HepG2 (cell line): ENCODE results near the gene TPCN2. TPM values are rescaled to one million over a fixed set of nuclear protein-coding genes. Genes with fewer than 3 reads are reported as not detected.

Source experiments
- ATAC-seq: fragments of 200-7000 bp; cut with Tn5 transposase; 3 replicates; pipeline ENCODE4 v1.9.1; 2020; ENCODE audit warnings: mild to moderate bottlenecking, moderate library complexity
- BruUV-seq: library from RNA; stranded (reverse); fragments of 400-500 nt; replicated peaks from 2 replicates; lab custom pipeline; 2021; lab: Mats Ljungman, UMichigan
- CTCF ChIA-PET: fragments of 300-600 bp; formaldehyde crosslinking; extraction: SDS; loops from one replicate; lab custom pipeline; 2021; ENCODE audit warnings: low total read pairs, inconsistent platforms, low intra/inter-chr PET ratio; lab: Yijun Ruan, JAX
- POLR2A ChIA-PET: fragments of 350-600 bp; sonication (Branson Sonifier 250); formaldehyde crosslinking; loops from one replicate; lab custom pipeline; 2020; ENCODE audit warnings: antibody characterized with exemption, inconsistent platforms; lab: Yijun Ruan, JAX
- DNase-seq: peaks from one replicate; pipeline ENCODE4 v3.0.0-alpha.2; 2015; ENCODE audit warnings: low spot score
- FAIRE-seq: peaks from 3 replicates; lab custom pipeline; 2011; peaks lifted over from hg19 to GRCh38; lab: Jason Lieb, UNC
- H2AFZ ChIP-seq: one replicate; pipeline ENCODE4 v1.6.1; 2011; ENCODE audit warnings: low read length, inconsistent platforms
- H3K27ac ChIP-seq: fragments of 300-600 bp; 3 replicates; pipeline ENCODE4 v1.8.0; 2011; ENCODE audit warnings: mixed run types, mild to moderate bottlenecking, mixed read lengths, low read length, inconsistent platforms; ENCODE audit not compliant: insufficient read depth; ENCODE audit errors: extremely low read length
- H3K27me3 ChIP-seq, 2 experiments: fragments of 200-600 bp in 1 of 2; 2 replicates in 1 of 2; 3 replicates in 1 of 2; pipeline versions ENCODE4 v1.6.0 to v1.8.0; 2011; ENCODE audit warnings: low read length in 2 of 2, mild to moderate bottlenecking in 2 of 2, moderate library complexity in 2 of 2, inconsistent platforms in 1 of 2; ENCODE audit not compliant: insufficient read depth in 2 of 2, control insufficient read depth in 1 of 2
- H3K36me3 ChIP-seq, 2 experiments: fragments of 200-600 bp in 1 of 2; replicated peaks in 1 of 2; 2 replicates in 1 of 2; 3 replicates in 1 of 2; pipeline versions ENCODE4 v1.5.1 to v1.8.0; 2011; ENCODE audit warnings: low read length in 2 of 2, inconsistent platforms in 1 of 2; ENCODE audit not compliant: insufficient read depth in 2 of 2, control insufficient read depth in 1 of 2
- H3K4me1 ChIP-seq: 2 replicates; pipeline ENCODE4 v1.5.1; 2012; ENCODE audit warnings: low read length, inconsistent platforms; ENCODE audit not compliant: insufficient read depth
- H3K4me2 ChIP-seq: 2 replicates; pipeline ENCODE4 v1.6.0; 2011; ENCODE audit warnings: low read depth, low read length, inconsistent platforms
- H3K4me3 ChIP-seq, 3 experiments: fragments of 200-600 bp in 1 of 3; sonication (generic), shearing (Covaris generic) in 1 of 3; replicated peaks in 1 of 3; 2 replicates each; pipeline ENCODE4 v1.5.1; 2011 to 2016; ENCODE audit warnings: low read length in 3 of 3, inconsistent platforms in 2 of 3, low read depth in 2 of 3, mild to moderate bottlenecking in 2 of 3, control low read depth in 1 of 3, mixed read lengths in 1 of 3; ENCODE audit not compliant: insufficient read depth in 1 of 3
- H3K79me2 ChIP-seq: one replicate; pipeline ENCODE4 v1.6.1; 2011; ENCODE audit warnings: low read length, inconsistent platforms; ENCODE audit not compliant: insufficient read depth
- H3K9ac ChIP-seq: 2 replicates; pipeline ENCODE4 v1.6.0; 2011; ENCODE audit warnings: mild to moderate bottlenecking, low read depth, low read length, inconsistent platforms; ENCODE audit not compliant: insufficient read depth
- H3K9me3 ChIP-seq: 2 replicates; pipeline ENCODE4 v1.5.1; 2012; ENCODE audit warnings: mild to moderate bottlenecking, low read length
- H4K20me1 ChIP-seq: 2 replicates; pipeline ENCODE4 v1.6.0; 2011; ENCODE audit warnings: inconsistent platforms, mild to moderate bottlenecking, low read length, moderate library complexity; ENCODE audit not compliant: insufficient read depth
- GABPB1 ChIP-seq: IDR thresholded peaks from 2 replicates; pipeline ENCODE4 v1.6.1; 2016; ENCODE audit warnings: mild to moderate bottlenecking, missing genetic modification reagents, moderate library complexity, missing compliant biosample characterization
- HOXA5 ChIP-seq: sonication (generic); formaldehyde crosslinking; IDR thresholded peaks from 2 replicates; pipeline ENCODE4 v1.4.0; 2020; ENCODE audit warnings: missing genetic modification reagents
- ZBTB34 ChIP-seq: sonication (generic); formaldehyde crosslinking; IDR thresholded peaks from 2 replicates; pipeline ENCODE4 v1.8.0; 2022; ENCODE audit warnings: mild to moderate bottlenecking, missing genetic modification reagents
- ZBTB8A ChIP-seq: sonication (generic); formaldehyde crosslinking; IDR thresholded peaks from 2 replicates; pipeline ENCODE4 v1.4.0; 2020; ENCODE audit warnings: mild to moderate bottlenecking, low read depth, missing genetic modification reagents, borderline replicate concordance
- ZC3H13 ChIP-seq: sonication (generic); formaldehyde crosslinking; IDR thresholded peaks from 2 replicates; pipeline ENCODE4 v1.8.1; 2023; ENCODE audit warnings: mild to moderate bottlenecking, missing genetic modification reagents, moderate library complexity
- ZNF678 ChIP-seq: sonication (generic); formaldehyde crosslinking; IDR thresholded peaks from 2 replicates; pipeline ENCODE4 v1.4.0; 2020; ENCODE audit warnings: mild to moderate bottlenecking, missing genetic modification reagents
- ZNF747 ChIP-seq: sonication (generic); formaldehyde crosslinking; IDR thresholded peaks from 2 replicates; pipeline ENCODE4 v1.8.1; 2023; ENCODE audit warnings: missing genetic modification reagents, mild to moderate bottlenecking, borderline replicate concordance
- WGBS: methylation state at CpG from one replicate; pipeline ENCODE4 v1.1.6; 2017; ENCODE audit warnings: low lambda C conversion rate; 5-methylcytosine and 5-hydroxymethylcytosine counted together
- in situ Hi-C: cut with HindIII; loops from 2 replicates; pipeline ENCODE4 v1.10.0; 2017; ENCODE audit warnings: low pct_unique_long_range_greater_than_20kb; ENCODE audit not compliant: extremely low pct_ligation_motif_present
- intact Hi-C: fragments of 100-400 bp; cut with micrococcal nuclease; formaldehyde crosslinking; loops from one replicate; pipeline ENCODE4 v1.10.0; 2022; ENCODE audit not compliant: unreplicated experiment
- polyA plus RNA-seq, 8 experiments: library from polyadenylated mRNA; depleted of rRNA in 3 of 8; stranded (reverse) in 7 of 8; unstranded in 1 of 8; fragments of >200 nt; fragmentation: Illumina TruSeq in 4 of 8; extraction: Trizol in 4 of 8; gene quantifications; 2 replicates each; pipeline versions ENCODE4 v1.2.1 to v1.2.3, GENCODE V29; 2011 to 2016; ENCODE audit warnings: low read depth in 4 of 8, missing spikeins in 1 of 8, mixed read lengths in 1 of 8; ENCODE audit not compliant: insufficient read depth in 1 of 8
- total RNA-seq, 5 experiments: library from RNA; depleted of rRNA; stranded (reverse); fragments of >200 nt; fragmentation: Illumina TruSeq; extraction: Trizol; gene quantifications; 2 replicates each; pipeline ENCODE4 v1.2.3, GENCODE V29; 2016; ENCODE audit warnings: low read depth in 1 of 5
- TF ChIP-seq, protein P1 (sequence below): sonication (generic); formaldehyde crosslinking; IDR thresholded peaks from 2 replicates; pipeline ENCODE4 v1.4.0; 2020; ENCODE audit warnings: low read depth, mild to moderate bottlenecking, missing genetic modification reagents

TPCN2 gene
- total and polyA plus RNA-seq, 2 of the 13 experiments (the other 11 are each of a cell fraction or from before 2014, with no cell fraction given): 5.6 to 5.9 TPM

- FAIRE-seq: no peak
- no peak for ATAC-seq
- in situ Hi-C loops: no loop called here
- 85% methylated on average over 13 of the region's 21 CpGs for WGBS
- intact Hi-C loops: no loop called here
- Histone ChIP-seq H3K4me2 (no peak overlapping the region), H3K27ac (no peak overlapping the region), H3K9me3 (no peaks in the 10 kb centered on the region), H2AFZ (no peak overlapping the region), H3K79me2 (no peaks in the 10 kb centered on the region), H3K9ac (no peak overlapping the region), H3K36me3 (no peaks in the 10 kb centered on the region)
- POLR2A ChIA-PET: no interaction called here
- TF ChIP-seq ZC3H13 (CRISPR knock-in tag) (no peak), GABPB1 (CRISPR knock-in tag) (no peak), ZNF747 (CRISPR knock-in tag) (no peak), ZBTB8A (no peak), ZBTB34 (CRISPR knock-in tag) (no peak), HOXA5 (CRISPR knock-in tag) (no peak), ZNF678 (CRISPR knock-in tag) (no peak)
- TF ChIP-seq, protein P1, sequence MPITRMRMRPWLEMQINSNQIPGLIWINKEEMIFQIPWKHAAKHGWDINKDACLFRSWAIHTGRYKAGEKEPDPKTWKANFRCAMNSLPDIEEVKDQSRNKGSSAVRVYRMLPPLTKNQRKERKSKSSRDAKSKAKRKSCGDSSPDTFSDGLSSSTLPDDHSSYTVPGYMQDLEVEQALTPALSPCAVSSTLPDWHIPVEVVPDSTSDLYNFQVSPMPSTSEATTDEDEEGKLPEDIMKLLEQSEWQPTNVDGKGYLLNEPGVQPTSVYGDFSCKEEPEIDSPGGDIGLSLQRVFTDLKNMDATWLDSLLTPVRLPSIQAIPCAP (CRISPR knock-in tag): no peak
- TF ChIP-seq, all 625 proteins: peak for 0
- no TSS peak for BruUV-seq
- no peak overlapping the region for H3K4me3 ChIP-seq
- no peak for DNase-seq
- peaks cover 63% of the 10 kb centered on the region for H3K4me1 ChIP-seq
- H3K27me3 ChIP-seq: no peaks in the 10 kb centered on the region
- CTCF ChIA-PET: no interaction called here
- H4K20me1 ChIP-seq: no peaks in the 10 kb centered on the region
These were observed 105.6 kb downstream of the TPCN2 start for GRCh38 chr11:69154211-69154913.
